Nephron progenitor cell (in vitro differentiated cells): Measurements from ENCODE around the gene ARL4D.

Experiments
- DNase-seq: peaks from one replicate; pipeline ENCODE4 v3.0.0; 2021
- H3K27ac Mint-ChIP-seq: 2 replicates; pipeline ENCODE4 v1.8.0; 2021; ENCODE audit warnings: mild to moderate bottlenecking, moderate library complexity, mixed read lengths
- H3K27me3 Mint-ChIP-seq: 2 replicates; pipeline ENCODE4 v1.8.0; 2021; ENCODE audit warnings: mild to moderate bottlenecking, low read depth, mixed read lengths; ENCODE audit not compliant: poor library complexity
- H3K36me3 Mint-ChIP-seq: 2 replicates; pipeline ENCODE4 v1.8.0; 2021; ENCODE audit warnings: low read depth, mixed read lengths
- H3K4me1 Mint-ChIP-seq: 2 replicates; pipeline ENCODE4 v1.8.0; 2021; ENCODE audit warnings: mixed read lengths
- H3K4me3 Mint-ChIP-seq: 2 replicates; pipeline ENCODE4 v1.8.0; 2021; ENCODE audit warnings: mild to moderate bottlenecking, moderate library complexity, mixed read lengths
- H3K9me3 Mint-ChIP-seq: 2 replicates; pipeline ENCODE4 v1.8.0; 2021; ENCODE audit warnings: mild to moderate bottlenecking, moderate library complexity, mixed read lengths
- TF ChIP-seq, protein P1 (sequence below): fragments of 200-600 bp; sonication (generic); IDR thresholded peaks from 2 replicates; pipeline ENCODE4 v1.5.0; 2021; ENCODE audit warnings: antibody characterized with exemption

Gene ARL4D

DNA sequence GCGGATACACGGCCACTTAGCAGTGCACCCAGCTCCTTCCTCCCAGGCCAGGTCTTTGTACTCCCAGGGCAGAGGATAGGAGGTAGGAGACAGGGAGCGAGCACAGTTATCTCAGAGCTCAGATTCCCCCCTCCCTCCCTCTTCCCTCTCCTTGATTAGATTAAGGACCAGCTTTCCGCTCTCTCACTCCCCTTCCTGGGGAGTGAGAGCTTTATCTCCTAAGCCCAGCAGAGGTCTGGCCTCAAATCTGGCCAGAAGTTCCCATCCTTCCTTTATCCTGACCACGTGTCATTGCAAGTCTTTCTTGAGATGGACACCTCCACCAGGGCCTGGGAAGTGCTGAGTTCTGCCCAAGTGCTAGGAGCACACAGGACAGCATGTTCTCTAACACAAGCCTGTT lies 5.1 kb downstream of the ARL4D start:
- H3K27ac Mint-ChIP-seq: no peak overlapping the region
- no peaks in the 10 kb centered on the region for H3K36me3 Mint-ChIP-seq
- TF ChIP-seq, protein P1, sequence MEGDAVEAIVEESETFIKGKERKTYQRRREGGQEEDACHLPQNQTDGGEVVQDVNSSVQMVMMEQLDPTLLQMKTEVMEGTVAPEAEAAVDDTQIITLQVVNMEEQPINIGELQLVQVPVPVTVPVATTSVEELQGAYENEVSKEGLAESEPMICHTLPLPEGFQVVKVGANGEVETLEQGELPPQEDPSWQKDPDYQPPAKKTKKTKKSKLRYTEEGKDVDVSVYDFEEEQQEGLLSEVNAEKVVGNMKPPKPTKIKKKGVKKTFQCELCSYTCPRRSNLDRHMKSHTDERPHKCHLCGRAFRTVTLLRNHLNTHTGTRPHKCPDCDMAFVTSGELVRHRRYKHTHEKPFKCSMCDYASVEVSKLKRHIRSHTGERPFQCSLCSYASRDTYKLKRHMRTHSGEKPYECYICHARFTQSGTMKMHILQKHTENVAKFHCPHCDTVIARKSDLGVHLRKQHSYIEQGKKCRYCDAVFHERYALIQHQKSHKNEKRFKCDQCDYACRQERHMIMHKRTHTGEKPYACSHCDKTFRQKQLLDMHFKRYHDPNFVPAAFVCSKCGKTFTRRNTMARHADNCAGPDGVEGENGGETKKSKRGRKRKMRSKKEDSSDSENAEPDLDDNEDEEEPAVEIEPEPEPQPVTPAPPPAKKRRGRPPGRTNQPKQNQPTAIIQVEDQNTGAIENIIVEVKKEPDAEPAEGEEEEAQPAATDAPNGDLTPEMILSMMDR: no peak
- peaks cover 1% of the 10 kb centered on the region for H3K9me3 Mint-ChIP-seq
- H3K4me1 Mint-ChIP-seq: peaks cover 51% of the 10 kb centered on the region
- H3K27me3 Mint-ChIP-seq: no peaks in the 10 kb centered on the region
- no peak for DNase-seq
- H3K4me3 Mint-ChIP-seq: no peak overlapping the region

- peaks cover 10% of the 10 kb centered on the region for H3K9me3 Mint-ChIP-seq
- TF ChIP-seq, protein P1: no peak
- no peaks in the 10 kb centered on the region for H3K27me3 Mint-ChIP-seq
- H3K4me1 Mint-ChIP-seq: peaks cover 39% of the 10 kb centered on the region
- no peak overlapping the region for H3K27ac Mint-ChIP-seq
- H3K4me3 Mint-ChIP-seq: no peak overlapping the region
- no peaks in the 10 kb centered on the region for H3K36me3 Mint-ChIP-seq
- no peak for DNase-seq
Measured at GRCh38 chr17:43405861-43406260, 7.1 kb downstream of the ARL4D start.

- Mint-ChIP-seq H3K27me3 (peaks cover 6% of the 10 kb centered on the region), H3K4me1 (peaks cover 40% of the 10 kb centered on the region), H3K36me3 (no peaks in the 10 kb centered on the region), H3K9me3 (peaks cover 10% of the 10 kb centered on the region), H3K27ac (no peak overlapping the region), H3K4me3 (no peak overlapping the region)
- TF ChIP-seq, protein P1: no peak
- no peak for DNase-seq
Measured at GRCh38 chr17:43406676-43407645, 8.2 kb downstream of the ARL4D start.

GRCh38 chr17:43409131-43409530 lies 10.3 kb downstream of the ARL4D start:
- Mint-ChIP-seq H3K27me3 (peaks cover 9% of the 10 kb centered on the region), H3K4me1 (peaks cover 24% of the 10 kb centered on the region), H3K27ac (no peak overlapping the region), H3K9me3 (peaks cover 10% of the 10 kb centered on the region), H3K36me3 (no peaks in the 10 kb centered on the region), H3K4me3 (no peak overlapping the region)
- TF ChIP-seq, protein P1: no peak
- DNase-seq: no peak

DNA sequence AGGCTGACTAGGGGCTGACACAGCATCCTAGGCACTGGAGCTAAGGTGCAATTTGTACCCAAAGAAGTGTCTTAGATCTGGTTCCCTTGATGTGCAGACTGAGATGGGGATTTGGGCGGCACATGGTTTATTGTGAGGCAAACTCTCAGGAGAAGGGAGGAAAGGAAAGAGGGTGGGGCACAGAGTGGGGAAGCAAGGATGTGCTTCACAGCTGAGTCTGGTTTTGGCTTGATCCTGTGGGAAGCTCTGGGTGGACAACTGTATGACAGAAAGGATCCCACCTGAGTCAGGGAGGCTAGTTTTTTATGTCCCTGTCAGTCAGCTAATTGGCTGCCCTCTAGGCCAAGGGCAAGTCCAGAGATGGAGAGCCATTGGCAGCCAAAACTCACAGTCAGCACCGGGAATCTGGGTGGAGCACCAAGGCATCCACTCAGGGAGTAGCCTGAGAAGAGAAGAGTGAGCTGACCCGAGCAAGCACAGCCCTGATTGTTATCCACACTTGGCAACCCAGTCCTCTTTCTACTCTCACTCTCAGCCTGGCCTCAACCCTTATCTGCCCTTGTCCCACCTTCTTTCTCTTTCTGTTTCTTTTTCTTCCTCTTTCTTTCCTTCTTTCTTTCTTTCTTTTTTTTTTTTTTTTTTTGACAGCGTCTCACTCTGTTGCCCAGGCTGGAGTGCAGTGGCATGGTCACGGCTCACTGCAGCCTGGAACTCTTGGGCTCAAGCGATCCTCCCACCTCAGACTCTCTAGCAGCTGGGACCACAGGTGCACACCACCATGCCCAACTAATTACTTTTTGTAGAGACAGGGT lies 12.0 kb downstream of the ARL4D start:
- H3K4me3 Mint-ChIP-seq: no peak overlapping the region
- DNase-seq: no peak
- no peaks in the 10 kb centered on the region for H3K36me3 Mint-ChIP-seq
- peaks cover 21% of the 10 kb centered on the region for H3K27me3 Mint-ChIP-seq
- H3K27ac Mint-ChIP-seq: no peak overlapping the region
- H3K4me1 Mint-ChIP-seq: peaks cover 23% of the 10 kb centered on the region
- H3K9me3 Mint-ChIP-seq: peaks cover 10% of the 10 kb centered on the region
- TF ChIP-seq, protein P1: no peak
